ENCODE measurements around the gene VAV3.

The VAV3 gene

DNA sequence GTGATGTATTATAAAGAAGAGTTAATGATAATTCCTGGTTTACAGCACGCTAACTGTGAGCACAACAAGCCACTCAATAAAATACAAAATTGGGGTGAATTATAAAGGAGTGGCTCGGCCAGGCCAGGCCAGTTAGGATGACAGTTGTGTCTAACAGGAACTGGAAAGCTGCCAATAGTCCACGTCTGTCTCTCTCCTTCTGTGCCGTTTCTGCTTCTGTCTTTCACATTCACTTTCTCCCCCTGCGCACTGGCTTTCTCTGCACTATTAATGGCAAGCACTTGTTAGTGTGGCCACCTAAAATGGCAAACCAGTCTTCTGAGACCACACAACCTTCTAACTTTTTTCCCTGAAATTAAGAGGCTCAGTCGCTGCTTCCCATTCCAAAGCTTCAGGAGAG is 429.9 kb downstream of the VAV3 start:
- no peak for DNase-seq (ENCODE audit: low read depth)

DNA sequence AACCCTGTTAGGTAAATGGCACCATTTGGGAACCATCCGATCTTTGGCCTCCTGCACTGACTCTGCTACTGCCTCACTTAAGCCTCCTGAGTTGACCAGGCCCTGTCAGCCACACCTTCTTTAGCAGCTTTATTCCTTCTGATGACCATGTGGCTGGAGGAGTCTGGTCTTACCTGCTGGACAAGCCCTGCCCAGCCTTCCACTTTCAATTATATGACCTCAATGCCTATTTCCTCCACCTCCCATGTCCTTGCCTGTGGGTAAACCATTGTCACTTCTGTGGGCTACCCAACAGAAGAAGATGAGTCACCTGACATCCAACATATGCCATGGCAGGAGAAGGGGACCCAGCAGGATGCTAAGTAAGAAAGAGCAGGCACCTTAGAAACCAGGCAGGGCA is 430.3 kb downstream of the VAV3 start:
- no peak for DNase-seq (ENCODE audit: low read depth)

DNA sequence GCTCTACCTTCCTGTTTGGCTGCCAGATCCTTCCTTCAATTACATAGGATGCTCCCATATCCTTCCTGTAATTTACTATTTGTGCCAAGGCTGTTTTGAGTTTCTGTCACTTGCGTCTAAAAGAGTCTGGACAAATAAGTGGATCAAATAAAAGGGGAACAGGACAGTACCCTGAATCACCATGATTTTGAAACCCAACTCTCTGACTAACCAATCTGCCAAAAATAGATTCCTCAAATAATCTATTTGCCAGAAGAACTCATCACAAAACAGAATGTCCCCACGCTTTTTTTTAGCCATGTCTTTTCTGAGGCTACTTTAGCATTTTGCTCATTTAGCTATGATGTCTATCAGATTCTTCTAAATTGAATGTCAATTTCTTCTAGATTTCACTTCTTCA is 431.5 kb downstream of the VAV3 start:
- no peak for DNase-seq (ENCODE audit: low read depth)

DNA sequence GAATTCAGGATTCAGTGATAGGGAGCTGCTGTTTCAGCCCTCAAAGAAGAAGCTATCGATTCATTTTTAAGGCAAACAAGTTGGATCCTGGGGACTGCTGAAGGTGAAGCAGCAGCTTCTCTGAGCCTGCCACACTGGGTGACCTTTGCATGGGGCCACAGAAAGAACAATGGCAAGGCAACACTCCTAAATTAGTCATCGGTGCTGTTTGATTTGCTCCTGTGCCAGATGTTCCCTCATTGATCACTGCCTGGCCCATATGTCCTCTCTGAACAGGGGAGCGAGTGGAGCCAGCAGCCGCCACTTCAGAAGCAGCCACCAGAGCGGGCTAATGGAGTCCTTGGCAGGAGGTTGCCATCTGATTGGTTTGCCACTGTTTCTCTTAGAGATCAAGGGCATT is 432.7 kb downstream of the VAV3 start:
- no peak for DNase-seq (ENCODE audit: low read depth)

DNA sequence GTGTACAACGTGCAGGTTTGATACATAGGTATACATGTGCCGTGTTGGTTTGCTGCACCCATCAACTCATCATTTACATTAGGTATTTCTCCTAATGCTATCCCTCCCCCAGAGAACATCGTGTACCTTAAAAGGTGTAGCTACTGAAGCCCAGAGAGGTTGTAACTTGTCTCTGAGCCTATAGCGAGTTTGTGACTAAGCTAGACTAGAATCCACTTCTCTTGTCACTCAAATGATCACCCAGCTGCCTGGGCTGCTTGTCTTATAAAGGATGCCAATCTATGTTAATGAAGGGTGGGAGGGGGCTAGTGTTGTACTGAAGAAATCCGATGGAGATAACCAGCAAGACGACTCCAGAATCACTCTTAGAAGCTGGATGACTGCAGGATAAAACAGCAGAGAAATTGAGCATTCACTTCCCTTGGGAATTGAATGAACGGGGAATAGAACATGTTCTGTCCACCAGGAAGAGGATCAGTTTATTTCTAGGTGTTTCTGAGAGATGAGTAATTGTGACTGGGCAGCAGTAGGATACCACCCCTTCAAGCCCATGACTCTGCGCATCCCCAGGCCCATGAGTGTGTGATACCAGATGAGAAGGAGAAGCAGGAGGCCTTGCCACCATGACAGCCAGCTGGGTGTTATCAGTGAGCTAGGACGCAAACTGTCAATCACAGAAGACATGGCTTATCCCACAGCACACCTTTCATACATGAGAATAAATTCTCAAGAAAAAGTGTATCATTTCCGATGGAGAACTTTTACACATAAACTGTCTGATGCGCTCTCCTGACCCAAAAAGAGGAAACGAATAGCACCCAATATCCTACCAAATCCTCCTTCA is 433.7 kb downstream of the VAV3 start:
- no peak for DNase-seq (ENCODE audit: low read depth)

DNA sequence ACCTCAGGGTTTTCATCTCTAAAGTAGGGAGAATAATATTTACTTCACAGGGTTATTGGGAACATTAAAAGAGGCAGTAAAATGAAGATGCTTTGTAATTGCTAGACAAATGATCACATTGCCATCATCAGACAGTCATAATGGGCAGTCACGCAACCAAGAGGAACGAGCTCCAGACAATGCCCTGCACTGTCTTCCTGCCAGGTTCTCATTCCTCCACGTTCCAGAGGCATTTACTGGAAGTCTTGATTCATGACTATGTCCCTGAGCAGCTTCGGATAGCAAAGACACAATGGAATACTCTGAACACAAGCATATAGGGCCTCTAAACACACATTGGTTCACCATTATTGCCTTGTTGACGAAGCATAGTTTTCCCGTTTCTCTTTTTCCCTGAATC is 434.4 kb downstream of the VAV3 start:
- no peak for DNase-seq (ENCODE audit: low read depth)

DNA sequence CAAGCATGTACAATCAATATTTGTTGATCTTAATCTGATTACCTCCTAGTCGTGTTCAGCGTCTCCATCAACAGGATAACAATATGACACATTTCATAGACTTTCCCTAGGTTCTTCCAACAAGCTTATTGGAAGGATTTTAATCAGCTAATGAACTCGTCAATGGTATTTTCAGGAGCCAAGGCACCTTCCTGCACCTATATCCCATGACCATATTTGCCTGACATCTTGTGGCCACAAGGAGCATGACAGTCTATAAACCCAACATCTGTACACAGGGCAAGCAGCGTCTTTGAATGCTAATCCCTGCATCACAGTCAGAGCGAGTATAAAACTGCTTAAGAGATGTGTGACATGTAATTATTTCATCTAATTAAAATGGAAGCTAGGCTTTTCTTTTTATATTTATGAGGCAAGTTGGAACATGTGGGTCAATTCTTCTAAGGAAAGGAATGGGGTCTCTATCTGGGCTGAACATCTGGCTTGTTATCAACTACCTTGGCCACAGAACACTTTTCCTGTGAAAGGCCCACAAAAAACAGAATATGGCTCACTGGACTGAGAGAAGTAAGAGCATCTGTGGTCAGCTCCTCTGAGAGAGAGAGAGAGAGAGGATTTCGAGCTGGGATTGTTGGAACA is 435.4 kb downstream of the VAV3 start:
- DNase-seq (ENCODE audit: low read depth) = no peak

DNA sequence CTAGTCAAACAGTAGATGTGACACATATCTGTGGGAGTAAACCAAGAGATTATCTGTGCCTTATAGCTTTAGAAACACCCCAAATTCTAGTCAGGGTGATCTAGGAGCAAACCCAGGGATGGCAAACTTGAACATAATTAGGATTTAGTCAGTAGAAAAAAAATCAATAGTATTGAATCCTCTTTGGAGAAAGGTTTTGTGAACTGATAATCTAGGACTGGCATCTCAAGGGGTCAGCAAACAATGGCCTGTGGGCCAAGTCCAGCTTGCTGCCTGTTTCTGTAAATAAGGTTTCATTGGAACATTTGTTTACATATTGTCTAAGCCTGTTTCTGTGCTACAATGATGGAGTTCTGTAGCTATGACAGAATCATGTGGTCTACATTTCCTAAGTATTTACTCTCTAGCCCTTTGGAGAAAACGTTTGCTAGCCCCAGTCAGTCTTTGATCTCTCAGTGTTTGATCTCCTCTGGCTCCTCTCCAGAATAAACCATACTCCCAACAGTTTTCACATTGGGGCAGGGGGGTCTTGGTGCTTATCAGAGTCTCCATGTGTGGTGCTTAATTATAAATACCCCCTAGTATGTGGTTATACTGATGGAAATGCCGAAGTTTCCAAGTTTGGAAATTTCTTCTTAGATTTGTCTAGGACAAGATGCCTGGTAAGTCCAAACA is 438.3 kb downstream of the VAV3 start:
- no peak for DNase-seq (ENCODE audit: low read depth)

DNA sequence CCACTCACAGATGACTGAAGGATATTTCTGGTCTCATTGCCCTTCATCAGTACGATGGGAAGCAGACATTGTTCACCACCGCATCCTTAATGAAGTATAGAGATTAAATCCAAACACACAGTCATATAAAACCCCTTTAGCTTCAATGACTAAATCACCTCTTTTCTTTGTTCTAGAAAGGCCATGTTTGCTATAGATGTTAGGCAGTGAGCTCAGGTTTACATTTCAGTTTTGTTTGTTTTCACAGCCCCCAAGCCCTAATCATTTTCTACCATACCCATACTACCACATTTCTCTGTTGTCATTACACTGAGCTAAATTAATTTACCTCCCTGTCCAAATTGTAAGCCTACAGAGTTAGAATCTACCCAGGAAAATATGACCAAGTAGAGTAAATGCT is 439.0 kb downstream of the VAV3 start:
- DNase-seq (ENCODE audit: low read depth) = no peak

DNA sequence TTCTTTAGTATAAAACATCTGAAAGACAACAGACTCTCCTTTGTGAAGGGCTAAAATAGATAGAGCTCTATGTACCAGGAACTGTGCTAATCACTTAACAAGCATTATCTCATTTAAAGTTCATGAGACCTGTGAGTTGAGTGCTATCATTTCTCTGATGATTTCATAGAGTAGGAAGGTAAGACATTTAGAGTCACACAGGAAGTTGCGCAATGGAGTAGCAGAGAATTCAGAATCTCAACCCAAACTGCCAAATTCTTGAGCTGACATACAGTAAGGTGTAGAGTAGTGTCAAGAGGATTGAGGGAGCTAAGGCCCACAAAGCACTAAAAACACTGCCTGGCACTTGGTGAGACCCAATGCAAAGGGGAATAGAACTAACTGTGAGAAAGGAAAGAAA is 439.8 kb downstream of the VAV3 start:
- DNase-seq (ENCODE audit: low read depth) = no peak

DNA sequence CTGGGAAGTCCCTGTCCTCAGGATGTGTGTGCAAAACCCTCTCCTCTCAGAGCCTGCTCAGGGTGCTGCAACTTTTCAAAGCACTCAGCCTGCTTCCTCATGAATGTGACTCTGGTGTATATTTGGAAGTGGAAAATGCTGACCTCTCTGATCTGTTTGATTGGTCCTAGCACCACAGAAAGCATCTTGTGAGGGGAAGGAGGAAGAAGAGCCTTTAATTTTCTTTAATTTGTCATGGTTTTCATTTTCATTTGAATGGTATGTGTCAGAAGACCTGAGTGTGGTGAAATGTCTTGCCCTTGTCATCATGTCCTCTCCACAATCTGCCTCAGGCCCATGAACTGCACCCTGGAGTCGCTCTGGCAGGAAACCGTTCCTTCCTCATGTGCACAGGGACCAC is 440.7 kb downstream of the VAV3 start:
- no peak for DNase-seq (ENCODE audit: low read depth)

DNA sequence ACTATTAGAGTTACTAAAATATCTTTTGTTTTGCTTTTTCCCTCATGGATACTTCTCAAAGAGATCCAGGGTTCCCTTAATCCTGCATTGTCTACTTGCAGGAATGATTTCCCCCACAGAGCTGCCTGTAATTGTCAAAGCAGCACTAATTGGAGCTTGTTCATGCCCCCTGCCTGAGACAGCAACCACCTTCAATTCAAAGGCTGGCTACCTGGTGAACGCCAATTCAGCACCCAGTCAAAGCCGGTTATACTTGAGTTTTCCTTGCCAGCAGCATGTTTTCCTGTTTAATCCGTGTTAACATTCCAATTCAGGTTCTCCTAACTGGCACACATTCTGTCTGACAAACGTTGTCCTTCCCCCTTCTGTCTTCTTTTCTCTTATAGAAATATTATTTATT is 441.2 kb downstream of the VAV3 start:
- no peak for DNase-seq (ENCODE audit: low read depth)

DNA sequence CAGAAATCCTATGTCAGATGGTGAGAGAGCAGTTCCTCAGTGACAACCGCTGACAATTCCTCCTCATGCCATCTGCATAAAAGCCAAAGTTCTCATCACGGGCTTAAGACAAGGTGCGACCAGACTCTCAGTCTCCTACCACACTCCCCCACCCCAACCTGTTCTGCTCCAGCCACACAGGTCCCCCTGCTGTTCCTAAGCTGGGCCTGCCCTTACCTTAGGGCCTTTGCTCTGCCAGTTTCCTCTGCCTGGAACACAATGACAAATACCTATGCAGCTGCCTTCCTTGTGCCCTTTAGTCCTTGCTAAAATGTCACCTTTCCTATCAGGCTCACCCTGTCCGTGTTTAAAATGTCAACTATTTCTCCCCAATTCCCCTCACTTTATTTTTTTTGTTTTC is 441.9 kb downstream of the VAV3 start:
- no peak for DNase-seq (ENCODE audit: low read depth)
